Stimulated activated CD4-positive, alpha-beta T cell treated with anti-CD3 and anti-CD28 coated beads, Interleukin-4, amount 100 ng/mL, for 4 hours (primary cell): ENCODE measurements around the gene LTBP1.
"Not testable (repeated sequence)": the region's sequence is repeated elsewhere in the genome, so short reads cannot be mapped to it uniquely, and the experiment has no call there.

Source experiments
- DNase-seq, 2 experiments: peaks; one replicate each; pipeline ENCODE4 v3.0.0-alpha.2; 2020

The LTBP1 gene

DNA sequence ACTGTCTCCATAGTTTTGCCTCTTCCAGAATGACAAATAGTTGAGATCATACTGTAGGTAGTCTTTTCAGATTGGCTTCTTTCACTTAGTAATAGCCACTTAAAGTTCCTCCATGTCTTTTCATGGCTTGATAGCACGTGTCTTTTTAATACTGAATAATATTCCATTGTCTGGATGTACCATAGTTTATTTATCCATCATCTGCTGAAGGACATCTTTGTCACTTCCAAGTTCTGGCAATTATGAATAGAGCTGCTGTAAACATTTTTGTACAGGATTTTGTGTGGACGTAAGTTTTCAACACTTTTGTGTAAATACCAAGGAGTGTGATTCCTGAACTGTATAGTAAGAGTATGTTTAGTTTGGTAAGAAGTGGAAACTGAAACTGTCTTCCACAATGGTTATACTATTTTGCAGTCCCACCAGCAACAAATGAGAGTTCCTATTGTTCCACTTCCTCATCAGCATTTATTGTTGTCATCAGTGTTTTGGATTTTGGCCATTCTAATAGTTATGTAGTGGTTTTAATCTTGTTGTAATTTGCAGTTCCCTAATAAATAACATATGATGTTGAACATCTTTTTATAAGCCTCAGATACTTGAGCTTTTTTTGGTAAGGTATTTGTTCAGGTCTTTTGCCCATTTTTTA is 18.9 kb downstream of the LTBP1 start:
- no peak for DNase-seq

DNA sequence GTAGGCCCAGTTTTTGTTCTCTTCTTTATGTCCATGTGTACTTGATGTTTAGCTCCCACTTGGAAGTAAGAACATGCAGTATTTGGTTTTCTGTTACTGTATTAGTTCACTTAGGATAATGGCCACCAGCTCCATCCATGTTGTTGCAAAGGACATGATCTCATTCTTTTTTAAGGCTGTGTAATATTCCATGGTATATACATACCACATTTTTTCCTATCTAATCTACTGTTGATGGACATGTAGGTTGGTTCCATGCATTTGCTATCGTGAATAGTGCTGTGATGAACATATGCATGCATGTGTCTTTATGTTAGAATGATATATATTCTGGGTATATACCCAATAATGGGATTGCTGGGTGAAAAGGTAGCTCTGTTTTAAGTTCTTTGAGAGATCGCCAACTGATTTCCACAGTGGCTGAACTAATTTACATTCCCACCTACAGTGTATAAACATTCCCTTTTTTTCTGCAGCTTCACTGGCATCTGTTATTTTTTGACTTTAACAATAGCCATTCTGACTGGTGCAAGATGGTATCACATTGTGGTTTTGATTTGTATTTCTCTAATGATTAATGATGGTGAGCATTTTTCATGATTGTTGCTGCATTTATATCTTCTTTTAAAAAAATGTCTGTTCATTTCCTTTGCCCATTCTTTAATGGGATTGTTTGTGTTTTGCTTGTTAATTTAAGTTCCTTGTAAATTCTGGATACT is 22.9 kb downstream of the LTBP1 start:
- DNase-seq, result no peak

DNA sequence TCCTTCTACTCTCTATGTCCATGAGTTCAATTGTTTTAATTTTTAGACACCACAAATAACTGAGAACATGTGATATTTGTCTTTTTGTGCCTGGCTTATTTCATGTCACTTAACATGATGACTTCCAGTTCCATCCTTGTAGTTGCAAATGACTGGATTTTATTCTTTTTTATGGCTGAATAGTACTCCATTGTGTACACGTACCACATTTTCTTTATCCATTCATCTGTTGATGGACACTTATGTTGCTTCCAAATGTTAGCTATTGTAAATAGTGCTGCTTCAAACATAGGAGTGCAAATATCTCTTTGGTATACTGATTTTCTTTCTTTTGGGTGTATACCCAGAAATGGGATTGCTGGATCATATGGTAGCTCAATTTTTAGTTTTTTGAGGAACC is 27.0 kb downstream of the LTBP1 start:
- not testable (repeated sequence) for DNase-seq

DNA sequence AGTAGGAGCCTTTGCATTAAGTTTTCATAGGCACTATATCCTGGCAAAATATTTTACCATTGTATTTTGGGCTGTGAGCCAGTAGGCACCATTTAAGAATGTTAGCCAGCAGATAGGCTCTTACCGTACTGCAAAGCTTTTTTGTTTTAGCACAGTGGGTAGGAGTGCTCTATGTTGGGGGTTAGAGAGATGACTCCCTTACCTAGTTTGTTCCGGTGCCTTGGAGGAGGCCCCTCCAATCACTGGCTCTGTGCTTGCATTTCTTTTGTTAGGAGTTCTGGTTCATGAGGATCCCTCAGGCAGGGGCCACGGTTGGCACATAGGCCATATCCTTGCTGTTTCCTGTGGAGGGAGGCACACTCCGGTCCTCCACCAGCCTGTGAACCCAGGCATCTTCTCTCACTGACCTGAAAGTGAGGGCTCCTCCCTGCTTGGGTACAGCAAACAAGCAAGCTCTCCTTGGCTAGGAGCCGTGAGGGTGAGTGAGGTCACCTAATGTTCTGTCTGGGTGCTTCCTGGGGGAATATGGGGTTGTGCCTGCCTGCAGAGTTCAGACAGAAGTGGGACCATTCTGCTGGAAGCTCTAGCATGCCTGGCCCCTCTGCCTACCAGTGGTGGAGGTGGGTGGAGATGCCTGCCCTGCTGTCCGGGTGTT is 29.8 kb downstream of the LTBP1 start:
- no peak for DNase-seq

DNA sequence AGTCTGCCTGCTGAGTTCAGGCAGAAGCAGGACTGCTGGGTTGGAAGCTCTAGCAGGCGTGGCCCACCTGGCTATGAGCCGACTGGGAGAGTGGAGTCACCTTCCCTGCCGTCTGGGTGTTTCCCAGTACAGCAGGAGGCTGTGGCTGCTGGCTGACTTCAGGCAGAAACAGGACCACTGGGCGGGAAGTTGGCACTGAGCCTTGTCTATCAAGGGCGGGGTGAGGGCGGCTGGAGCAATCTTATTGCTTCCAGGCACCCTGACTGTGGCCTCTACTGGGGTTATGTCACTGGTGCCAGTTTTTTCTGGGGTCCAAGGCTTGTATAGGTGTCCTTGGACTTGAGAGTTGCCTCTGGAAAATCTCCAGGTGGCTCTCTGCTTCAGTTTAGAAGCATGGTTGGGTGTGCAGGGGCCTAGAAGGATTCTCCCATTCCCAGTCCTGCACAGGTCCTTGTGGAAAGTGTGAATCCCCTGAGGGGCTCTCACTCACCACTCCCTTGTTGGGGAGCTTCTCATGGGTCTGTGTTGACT is 30.5 kb downstream of the LTBP1 start:
- DNase-seq, result no peak

- no peak for DNase-seq
These were observed 34.9 kb downstream of the LTBP1 start for GRCh38 chr2:32981612-32982011.

DNA sequence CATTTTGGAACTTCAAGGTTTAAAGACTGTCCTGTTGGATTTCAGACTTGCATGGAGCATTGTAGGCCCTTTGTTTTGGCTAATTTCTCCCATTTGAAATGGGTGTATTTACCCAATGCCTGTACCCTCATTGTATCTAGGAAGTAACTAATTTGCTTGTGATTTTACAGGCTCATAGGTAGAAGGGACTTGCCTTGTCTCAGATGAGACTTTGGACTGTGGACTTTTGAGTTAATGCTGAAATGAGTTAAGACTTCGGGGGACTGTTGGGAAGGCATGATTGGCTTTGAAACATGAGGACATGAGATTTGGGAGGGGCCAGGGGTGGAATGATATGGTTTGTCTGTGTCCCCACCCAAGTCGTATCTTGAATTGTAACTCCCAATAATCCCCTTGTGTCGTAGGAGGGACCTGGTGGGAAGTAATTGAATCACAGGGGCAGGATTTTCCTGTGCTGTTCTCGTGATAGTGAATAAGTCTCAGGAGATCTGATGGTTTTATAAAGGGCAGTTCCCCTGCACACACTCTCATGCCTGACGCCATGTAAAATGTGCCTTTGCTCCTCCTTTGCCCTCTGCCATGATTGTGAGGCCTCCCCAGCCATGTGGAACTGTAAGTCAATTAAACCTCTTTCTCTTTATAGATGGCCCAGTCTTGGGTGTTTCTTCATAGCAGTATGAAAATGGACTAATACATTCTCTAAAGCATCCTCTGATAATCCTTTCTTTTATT is 36.6 kb downstream of the LTBP1 start:
- DNase-seq, result not testable (repeated sequence)

DNA sequence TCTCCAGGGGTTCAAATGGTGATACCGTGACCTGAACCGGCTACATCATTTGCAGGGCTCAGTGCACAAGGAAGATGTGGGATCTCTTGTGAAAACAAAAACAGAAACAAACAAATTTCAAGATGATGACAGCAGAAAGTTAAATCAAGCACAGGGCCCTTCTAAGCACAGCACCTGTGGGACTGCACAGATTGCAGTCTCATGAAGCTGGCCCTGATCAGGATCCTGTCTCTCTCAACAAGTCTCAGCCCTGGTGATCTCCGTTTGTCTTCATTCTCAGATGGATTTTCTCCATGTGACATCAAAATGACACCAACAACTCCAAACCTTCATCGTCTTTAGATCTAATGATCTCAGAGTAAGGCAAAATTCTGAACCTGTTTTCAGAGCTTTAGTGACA is 39.7 kb downstream of the LTBP1 start:
- DNase-seq, result no peak

DNA sequence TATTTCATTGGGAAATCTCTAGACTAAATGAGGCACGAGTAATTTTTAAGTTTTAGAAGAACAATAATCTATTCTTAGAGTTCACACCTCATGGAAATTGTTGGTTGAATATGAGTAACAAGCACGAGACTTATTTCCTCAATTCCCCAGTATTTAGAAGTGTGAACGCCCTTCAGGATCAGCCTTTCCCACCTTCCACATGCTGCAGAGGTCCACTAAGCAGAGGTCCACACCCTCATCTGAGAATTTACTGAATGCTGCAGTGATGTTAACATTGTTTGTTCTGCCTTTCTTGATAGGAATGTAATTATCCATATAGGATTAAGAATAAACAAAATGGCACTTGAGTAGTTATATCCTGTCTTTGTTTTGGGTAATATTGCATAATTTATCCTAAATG is 41.8 kb downstream of the LTBP1 start:
- no peak for DNase-seq

GRCh38 chr2:32990556-32990955 is 43.8 kb downstream of the LTBP1 start:
- no peak for DNase-seq

DNA sequence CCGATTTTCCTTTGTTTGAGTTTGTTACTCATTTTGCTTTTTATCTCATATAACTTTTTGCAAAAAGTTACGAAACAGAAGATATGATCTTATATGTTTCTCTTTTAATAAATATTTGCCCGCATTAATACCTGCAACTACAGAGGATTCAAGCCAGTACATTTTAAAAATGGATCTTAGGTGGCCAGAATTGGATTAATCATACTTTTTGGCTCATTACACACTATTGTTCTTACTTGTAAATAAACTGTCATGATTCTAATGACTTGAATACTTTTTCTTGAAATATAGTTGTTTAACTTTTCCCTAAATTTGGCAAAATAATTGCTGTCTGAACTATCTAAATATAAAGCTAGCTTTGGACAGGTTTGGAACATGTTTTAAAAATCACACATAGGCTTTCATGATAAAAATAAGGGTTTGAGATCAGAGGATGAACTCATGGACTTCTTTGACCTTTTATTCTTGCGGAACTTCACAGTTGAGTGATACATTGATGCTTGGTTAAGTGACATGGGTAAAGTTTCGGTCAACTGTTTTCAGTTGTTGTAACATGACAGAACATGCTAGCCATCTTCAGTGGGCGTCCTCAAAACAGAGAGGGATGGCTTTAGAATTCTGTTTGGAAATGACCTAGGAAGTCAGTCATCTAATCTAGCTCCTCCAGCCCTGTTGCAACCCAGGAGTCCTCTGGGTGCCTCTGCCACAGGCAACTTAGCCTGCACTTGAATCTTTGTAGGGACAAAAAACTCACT is 44.5 kb downstream of the LTBP1 start:
- no peak for DNase-seq

DNA sequence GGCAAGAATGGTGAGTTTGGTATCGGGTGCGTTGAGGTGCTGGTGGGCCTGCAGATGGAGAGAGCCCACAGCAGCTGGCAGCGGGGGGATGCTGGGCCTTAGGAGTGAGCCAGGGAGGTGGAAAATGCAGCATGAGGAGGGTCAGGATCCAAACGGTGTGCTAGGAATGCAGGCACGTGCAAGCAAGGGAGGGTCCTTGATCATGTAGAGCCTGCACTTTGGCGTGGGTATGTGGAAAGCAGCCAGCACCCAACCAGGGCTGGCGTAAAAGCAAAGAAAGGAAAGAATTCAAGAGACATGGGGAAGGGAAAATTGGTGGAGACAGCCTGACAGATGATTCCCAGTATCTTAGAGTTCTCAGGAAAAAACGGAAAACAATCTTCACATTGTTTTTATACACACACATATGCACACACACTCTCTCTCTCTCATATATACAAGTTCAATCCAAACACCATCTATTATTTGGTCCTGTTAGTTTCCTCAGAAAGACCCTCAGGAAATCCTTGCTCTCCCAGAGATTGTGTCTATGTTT is 46.3 kb downstream of the LTBP1 start:
- DNase-seq, result no peak

- no peak for DNase-seq
These were observed 51.0 kb downstream of the LTBP1 start for GRCh38 chr2:32997705-32998104.

DNA sequence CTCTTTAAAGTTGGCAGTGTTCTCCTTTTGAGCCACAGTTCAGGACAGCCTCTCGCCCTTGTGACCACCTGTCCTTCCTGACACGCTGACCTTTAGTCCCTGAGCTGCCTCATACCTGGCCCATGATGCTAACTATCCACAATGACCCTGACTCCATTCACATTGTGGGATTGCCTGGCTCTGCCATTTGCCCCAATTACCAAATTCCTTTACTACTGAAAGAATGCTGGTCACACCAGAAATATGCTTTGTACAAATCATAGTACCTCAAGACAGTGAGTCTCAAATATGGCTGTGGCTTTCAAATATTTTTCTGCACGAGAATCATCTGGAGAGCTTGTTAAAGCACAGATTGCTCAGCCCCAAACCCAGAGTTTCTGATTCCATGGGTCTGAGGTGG is 54.2 kb downstream of the LTBP1 start:
- DNase-seq, result no peak

DNA sequence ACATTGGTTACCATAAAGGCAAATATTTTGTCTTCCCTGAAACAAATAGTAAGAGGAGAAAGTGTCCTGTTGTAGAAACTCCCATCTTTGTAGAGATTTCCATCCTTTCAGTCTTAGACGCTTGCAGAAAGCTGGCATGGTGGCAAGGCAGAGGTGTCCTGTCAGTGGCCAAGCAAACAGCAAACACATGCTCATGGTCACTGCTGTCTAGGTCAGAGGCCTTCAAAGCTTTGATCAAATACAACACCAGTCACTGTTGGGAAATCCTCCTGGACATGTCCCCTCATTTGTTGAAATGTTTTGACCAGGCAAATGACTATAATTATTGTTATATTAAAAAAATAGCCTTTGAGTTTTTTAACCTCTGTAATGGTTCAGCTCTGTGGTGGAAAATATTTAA is 55.1 kb downstream of the LTBP1 start:
- no peak for DNase-seq

- DNase-seq, result no peak
These were observed 56.1 kb downstream of the LTBP1 start for GRCh38 chr2:33002863-33003262.

- no peak for DNase-seq
These were observed 58.3 kb downstream of the LTBP1 start for GRCh38 chr2:33005057-33005456.

- no peak for DNase-seq
These were observed 62.0 kb downstream of the LTBP1 start for GRCh38 chr2:33008716-33009115.

DNA sequence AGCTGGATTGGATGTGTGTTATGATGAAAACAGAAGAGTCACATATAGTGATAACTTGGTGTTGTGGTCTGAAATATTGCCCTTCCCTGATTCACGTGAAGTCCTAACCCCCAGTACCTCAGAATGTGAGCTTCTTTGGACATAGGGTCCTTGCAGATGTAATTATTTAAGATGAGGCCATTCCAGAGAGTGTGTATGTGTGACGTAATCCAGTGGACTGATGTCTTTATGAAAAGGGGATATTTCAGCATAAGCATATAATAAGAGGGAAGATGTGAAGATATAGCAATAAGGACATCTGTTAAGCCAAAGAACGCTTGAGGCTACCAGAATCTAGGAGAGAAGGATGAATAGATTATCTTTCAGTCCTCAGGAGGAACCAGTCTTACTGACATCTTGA is 62.5 kb downstream of the LTBP1 start:
- no peak for DNase-seq

DNA sequence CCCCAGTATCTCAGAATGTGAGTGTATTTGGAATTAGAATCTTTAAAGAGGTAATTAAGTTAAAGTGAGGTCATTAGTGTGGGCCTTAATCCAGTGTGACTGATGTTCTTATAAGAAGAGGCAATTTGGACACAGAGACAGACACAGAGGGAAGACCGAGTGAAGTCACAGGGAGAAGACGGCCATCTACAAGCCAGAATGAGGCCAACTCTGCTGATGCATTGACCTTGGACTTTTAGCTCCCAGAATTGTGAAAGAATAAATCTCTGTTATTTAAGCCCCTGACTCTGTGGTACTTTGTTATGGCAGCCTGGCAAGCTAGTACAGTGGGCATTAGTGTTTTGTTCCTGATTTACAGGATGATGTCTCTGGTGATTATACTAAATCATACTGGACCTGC is 64.6 kb downstream of the LTBP1 start:
- no peak for DNase-seq

GRCh38 chr2:33011941-33012340 is 65.2 kb downstream of the LTBP1 start:
- no peak for DNase-seq

GRCh38 chr2:33013684-33014110 is 66.9 kb downstream of the LTBP1 start:
- no peak for DNase-seq
